ENCODE results near the gene PSMG3. TPM values are rescaled to one million over a fixed set of nuclear protein-coding genes. Genes with fewer than 3 reads are reported as not detected.

Gene PSMG3
- total RNA-seq, 4 donors from 2014 or later = 38.2 to 73.2 (median 60.7) TPM

GRCh38 chr7:1572111-1572822 is 2.4 kb upstream of the PSMG3 start:
- intact Hi-C loops (cut with DNase I; ENCODE audit: low total_unique reads) = loop anchor here (10.0 kb wide), 1 partner anchor 903 kb away; the partner anchor contains the start of gene GRIFIN
- 86 to 88% methylated on average over 7 of the region's 7 CpGs for WGBS, 2 donors
- no peak overlapping the region for H3K4me3 ChIP-seq (ENCODE audit: low read depth, poor library complexity, severe bottlenecking)
- DNase-seq (ENCODE audit: low spot score in 2 of 2) = no peak
- TF ChIP-seq POLR2A (IDR thresholded peaks at IDR 0.05) (no peak), CTCF (IDR thresholded peaks at IDR 0.05) (no peak)

DNA sequence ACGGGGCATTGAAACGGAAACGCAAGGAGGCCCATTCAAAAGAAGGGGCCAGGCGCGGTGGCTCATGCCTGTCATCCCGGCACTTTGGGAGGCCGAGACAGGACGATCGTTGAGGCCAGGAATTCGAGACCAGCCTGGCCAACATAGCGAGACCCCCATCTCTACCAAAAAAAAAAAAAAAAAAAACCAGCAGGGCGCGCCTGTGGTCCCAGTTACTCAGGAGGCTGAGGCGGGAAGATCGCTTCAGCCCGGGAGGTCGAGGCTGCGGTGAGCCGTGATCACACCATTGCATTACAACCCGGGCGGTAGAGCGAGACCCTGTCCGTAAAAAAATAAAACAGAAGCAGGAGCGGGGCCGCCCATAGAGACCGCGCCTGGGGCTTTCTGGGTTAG is 396 bp downstream of the PSMG3 start:
- intact Hi-C loops (cut with DNase I; ENCODE audit: low total_unique reads) = no loop called here
- WGBS, 2 donors = 10 to 17% methylated on average over 27 of the region's 27 CpGs
- no peak for TF ChIP-seq CTCF (IDR thresholded peaks at IDR 0.05)
- no peak for TF ChIP-seq POLR2A (IDR thresholded peaks at IDR 0.05)
- DNase-seq (ENCODE audit: low spot score in 2 of 2) = no peak
- peak overlapping the region; percentile 84 for H3K4me3 ChIP-seq (ENCODE audit: low read depth, poor library complexity, severe bottlenecking)

GRCh38 chr7:1569016-1569415 is 816 bp downstream of the PSMG3 start:
- intact Hi-C loops (cut with DNase I; ENCODE audit: low total_unique reads) = no loop called here
- no peak overlapping the region for H3K4me3 ChIP-seq (ENCODE audit: low read depth, poor library complexity, severe bottlenecking)
- 45 to 59% methylated on average over 13 of the region's 13 CpGs for WGBS, 2 donors
- TF ChIP-seq CTCF (IDR thresholded peaks at IDR 0.05) (no peak), POLR2A (IDR thresholded peaks at IDR 0.05) (no peak)
- no peak for DNase-seq (ENCODE audit: low spot score in 2 of 2)

DNA sequence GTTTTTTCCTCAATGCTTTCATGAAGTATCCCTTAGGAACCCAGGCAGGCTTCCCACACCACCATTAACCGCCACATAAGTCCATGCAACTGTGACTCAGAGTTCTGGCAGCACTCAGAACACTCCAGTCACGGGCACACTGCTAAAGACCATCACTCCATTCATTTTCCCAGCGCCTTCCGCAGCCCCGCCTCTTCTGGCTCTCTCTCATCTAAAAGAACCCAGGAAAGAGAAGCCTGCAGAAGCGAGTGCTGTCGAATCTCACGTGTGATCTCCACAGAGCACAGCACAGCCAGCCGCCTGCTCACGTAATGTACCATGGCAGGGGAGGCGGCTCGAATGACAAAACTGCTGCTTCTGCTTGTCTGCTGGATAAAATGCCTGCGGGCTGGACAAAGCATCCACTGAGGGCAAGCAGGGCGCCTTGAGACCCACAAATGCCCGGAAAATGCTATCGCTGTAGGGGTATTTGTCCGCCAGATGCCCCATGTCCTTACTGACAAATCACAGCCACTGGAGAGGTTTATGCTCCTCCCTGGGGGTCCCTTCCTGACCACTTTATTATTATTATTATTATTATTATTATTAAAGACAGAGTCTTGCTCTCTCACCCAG is 1.8 kb downstream of the PSMG3 start:
- intact Hi-C loops (cut with DNase I; ENCODE audit: low total_unique reads) = no loop called here
- DNase-seq (ENCODE audit: low spot score in 2 of 2) = peak in 1 of 2 donors; percentile 62
- TF ChIP-seq POLR2A (IDR thresholded peaks at IDR 0.05) = no peak
- TF ChIP-seq CTCF (IDR thresholded peaks at IDR 0.05) = no peak
- no peak overlapping the region for H3K4me3 ChIP-seq (ENCODE audit: low read depth, poor library complexity, severe bottlenecking)
- 57 to 64% methylated on average over 17 of the region's 17 CpGs for WGBS, 2 donors

- TF ChIP-seq POLR2A (IDR thresholded peaks at IDR 0.05) = no peak
- peak; percentile 85 to 91 for DNase-seq (ENCODE audit: low spot score in 2 of 2)
- H3K4me3 ChIP-seq (ENCODE audit: low read depth, poor library complexity, severe bottlenecking) = no peak overlapping the region
- WGBS, 2 donors = 43% methylated on average over 26 of the region's 26 CpGs
- intact Hi-C loops (cut with DNase I; ENCODE audit: low total_unique reads) = no loop called here
Measured at GRCh38 chr7:1567049-1567771, 2.6 kb downstream of the PSMG3 start.

DNA sequence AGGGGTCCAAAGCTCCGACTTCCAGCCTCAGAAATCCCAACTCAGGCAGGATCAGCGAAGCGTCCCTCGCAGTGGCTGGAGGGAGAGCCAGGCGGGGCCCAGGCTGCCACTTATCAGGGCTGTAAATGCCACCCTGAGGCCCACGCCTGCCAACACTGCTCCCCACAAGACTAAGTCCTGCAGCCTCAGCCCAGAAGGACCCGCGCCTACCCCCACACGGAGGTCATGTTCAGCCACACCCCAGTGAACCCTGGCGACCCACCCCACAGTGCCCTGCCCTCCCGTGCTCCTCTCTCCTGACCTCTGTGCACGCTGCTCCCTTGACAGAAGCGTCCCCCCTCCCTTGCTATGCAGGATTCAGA is 3.2 kb downstream of the PSMG3 start:
- peak in 1 of 2 donors; percentile 90 for DNase-seq (ENCODE audit: low spot score in 2 of 2)
- 61 to 67% methylated on average over 12 to 13 of the region's 13 CpGs for WGBS, 2 donors
- intact Hi-C loops (cut with DNase I; ENCODE audit: low total_unique reads) = no loop called here
- H3K4me3 ChIP-seq (ENCODE audit: low read depth, poor library complexity, severe bottlenecking) = no peak overlapping the region
- TF ChIP-seq POLR2A (IDR thresholded peaks at IDR 0.05) = no peak
- no peak for TF ChIP-seq CTCF (IDR thresholded peaks at IDR 0.05)
